ENCODE results near the gene MICAL3. TPM values are rescaled to one million over a fixed set of nuclear protein-coding genes. Genes with fewer than 3 reads are reported as not detected.
A peak's percentile ranks its signal among the peaks of the same experiment; 100 is the strongest.

Gene MICAL3
- total and polyA plus RNA-seq, 2 donors from 2014 or later = 5.0 to 99.4 TPM

GRCh38 chr22:17772249-17772957, 252.0 kb downstream of the MICAL3 start:
- Histone ChIP-seq H3K27ac (ENCODE audit: low read depth in 2 of 2, low read length in 2 of 2) (no peak overlapping the region), H3K36me3 (ENCODE audit: control insufficient read depth in 2 of 3, insufficient read depth in 3 of 3, low read length in 3 of 3) (no peaks in the 10 kb centered on the region), H3K9ac (ENCODE audit: low read length in 3 of 3) (no peak overlapping the region), H3K27me3 (ENCODE audit: control insufficient read depth, insufficient read depth, low read length) (no peaks in the 10 kb centered on the region), H3K4me1 (ENCODE audit: control insufficient read depth in 2 of 3, insufficient read depth in 2 of 3, low read depth in 1 of 3, low read length in 3 of 3) (peaks cover 0 to 7% (median 0%) of the 10 kb centered on the region in 3 donors), H3K9me3 (ENCODE audit: control insufficient read depth in 2 of 3, insufficient read depth in 1 of 3, low read length in 3 of 3) (no peaks in the 10 kb centered on the region), H3K4me3 (ENCODE audit: low read length in 3 of 3) (no peak overlapping the region)
- FAIRE-seq (no peak), DNase-seq (peak in 3 of 5 donors; percentile 44 to 72 (median 63))
- intact Hi-C loops (cut with DNase I) = no loop called here
- TF ChIP-seq CTCF (IDR thresholded peaks at IDR 0.05; ENCODE audit: borderline replicate concordance, extremely low read depth, insufficient read depth) = no peak

- peaks cover 0 to 7% (median 0%) of the 10 kb centered on the region in 3 donors for H3K4me1 ChIP-seq (ENCODE audit: control insufficient read depth in 2 of 3, insufficient read depth in 2 of 3, low read depth in 1 of 3, low read length in 3 of 3)
- TF ChIP-seq CTCF (IDR thresholded peaks at IDR 0.05; ENCODE audit: borderline replicate concordance, extremely low read depth, insufficient read depth) = no peak
- H3K9ac ChIP-seq (ENCODE audit: low read length in 3 of 3) = no peak overlapping the region
- H3K4me3 ChIP-seq (ENCODE audit: low read length in 3 of 3) = no peak overlapping the region
- DNase-seq (no peak), FAIRE-seq (no peak)
- H3K27me3 ChIP-seq (ENCODE audit: control insufficient read depth, insufficient read depth, low read length) = no peaks in the 10 kb centered on the region
- intact Hi-C loops (cut with DNase I) = no loop called here
- H3K9me3 ChIP-seq (ENCODE audit: control insufficient read depth in 2 of 3, insufficient read depth in 1 of 3, low read length in 3 of 3) = no peaks in the 10 kb centered on the region
- no peaks in the 10 kb centered on the region for H3K36me3 ChIP-seq (ENCODE audit: control insufficient read depth in 2 of 3, insufficient read depth in 3 of 3, low read length in 3 of 3)
- H3K27ac ChIP-seq (ENCODE audit: low read depth in 2 of 2, low read length in 2 of 2) = no peak overlapping the region
Observed at GRCh38 chr22:17770180-17771077, 253.9 kb downstream of the MICAL3 start.

DNA sequence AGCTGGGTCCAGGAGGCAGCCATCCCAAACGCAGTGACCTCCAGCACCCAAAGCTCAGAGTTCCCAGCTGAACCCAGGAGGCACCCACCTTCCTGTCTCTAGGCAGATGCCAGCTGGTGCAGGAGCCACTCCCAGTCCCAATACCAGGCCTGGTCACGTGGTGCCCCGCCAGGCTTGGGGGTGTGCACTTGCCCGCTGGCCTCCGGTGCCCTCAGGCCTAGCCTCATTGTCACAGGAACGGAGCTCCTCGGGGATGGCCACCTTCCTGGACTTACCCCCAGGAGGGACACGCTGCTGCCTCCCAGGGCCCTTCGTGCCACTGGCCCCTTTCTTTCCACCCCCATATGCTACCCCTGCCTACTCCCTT, 254.7 kb downstream of the MICAL3 start:
- H3K9ac ChIP-seq (ENCODE audit: low read length in 3 of 3) = no peak overlapping the region
- H3K27ac ChIP-seq (ENCODE audit: low read depth in 2 of 2, low read length in 2 of 2) = no peak overlapping the region
- TF ChIP-seq CTCF (IDR thresholded peaks at IDR 0.05; ENCODE audit: borderline replicate concordance, extremely low read depth, insufficient read depth) = no peak

More for the DNA sequence above, 254.7 kb downstream of the MICAL3 start:
- peaks cover 0 to 7% (median 0%) of the 10 kb centered on the region in 3 donors for H3K4me1 ChIP-seq (ENCODE audit: control insufficient read depth in 2 of 3, insufficient read depth in 2 of 3, low read depth in 1 of 3, low read length in 3 of 3)
- no peaks in the 10 kb centered on the region for H3K9me3 ChIP-seq (ENCODE audit: control insufficient read depth in 2 of 3, insufficient read depth in 1 of 3, low read length in 3 of 3)
- intact Hi-C loops (cut with DNase I) = no loop called here
- DNase-seq (no peak), FAIRE-seq (no peak)
- no peaks in the 10 kb centered on the region for H3K27me3 ChIP-seq (ENCODE audit: control insufficient read depth, insufficient read depth, low read length)
- H3K36me3 ChIP-seq (ENCODE audit: control insufficient read depth in 2 of 3, insufficient read depth in 3 of 3, low read length in 3 of 3) = no peaks in the 10 kb centered on the region
- H3K4me3 ChIP-seq (ENCODE audit: low read length in 3 of 3) = no peak overlapping the region
